ENCODE data around the gene AKAP1.
"Not testable (repeated sequence)": the region's sequence is repeated elsewhere in the genome, so short reads cannot be mapped to it uniquely, and the experiment has no call there.

The AKAP1 gene

GRCh38 chr17:57078274-57078673 lies 6.8 kb upstream of the AKAP1 start:
- DNase-seq, result no peak

- no peak for DNase-seq
Measured at GRCh38 chr17:57080718-57081117, 4.3 kb upstream of the AKAP1 start.

- DNase-seq, result no peak
Measured at GRCh38 chr17:57082441-57082840, 2.6 kb upstream of the AKAP1 start.

- DNase-seq, result no peak
Measured at GRCh38 chr17:57084361-57084801, 665 bp upstream of the AKAP1 start.

GRCh38 chr17:57085448-57086068 lies 512 bp downstream of the AKAP1 start:
- DNase-seq, result peak; percentile 37 to 66

GRCh38 chr17:57086069-57086930 lies 1.3 kb downstream of the AKAP1 start:
- peak in 1 of 2 experiments; percentile 33 for DNase-seq

- DNase-seq, result peak in 1 of 2 experiments; percentile 31
Measured at GRCh38 chr17:57088298-57088697, 3.3 kb downstream of the AKAP1 start.

GRCh38 chr17:57089391-57089790 lies 4.3 kb downstream of the AKAP1 start:
- DNase-seq, result no peak

GRCh38 chr17:57090560-57091185 lies 5.6 kb downstream of the AKAP1 start:
- no peak for DNase-seq

- no peak for DNase-seq
Measured at GRCh38 chr17:57091186-57091618, 6.2 kb downstream of the AKAP1 start.

- no peak for DNase-seq
Measured at GRCh38 chr17:57092171-57092570, 7.1 kb downstream of the AKAP1 start.

GRCh38 chr17:57092779-57093178 lies 7.7 kb downstream of the AKAP1 start:
- DNase-seq, result no peak

GRCh38 chr17:57096472-57097202 lies 11.6 kb downstream of the AKAP1 start:
- DNase-seq, result no peak

- no peak for DNase-seq
Measured at GRCh38 chr17:57097832-57098421, 12.9 kb downstream of the AKAP1 start.

- no peak for DNase-seq
Measured at GRCh38 chr17:57099165-57099564, 14.1 kb downstream of the AKAP1 start.

GRCh38 chr17:57102122-57102521 lies 17.1 kb downstream of the AKAP1 start:
- DNase-seq, result no peak

GRCh38 chr17:57102660-57103059 lies 17.6 kb downstream of the AKAP1 start:
- not testable (repeated sequence) for DNase-seq

- no peak for DNase-seq
Measured at GRCh38 chr17:57104461-57105175, 19.6 kb downstream of the AKAP1 start.

- DNase-seq, result no peak
Measured at GRCh38 chr17:57105591-57105990, 20.5 kb downstream of the AKAP1 start.

- peak; percentile 80 to 84 for DNase-seq
Measured at GRCh38 chr17:57106107-57106835, 21.2 kb downstream of the AKAP1 start.

GRCh38 chr17:57106836-57107497 lies 21.9 kb downstream of the AKAP1 start:
- no peak for DNase-seq
